ENCODE results near the gene GARIN1A.

DNA sequence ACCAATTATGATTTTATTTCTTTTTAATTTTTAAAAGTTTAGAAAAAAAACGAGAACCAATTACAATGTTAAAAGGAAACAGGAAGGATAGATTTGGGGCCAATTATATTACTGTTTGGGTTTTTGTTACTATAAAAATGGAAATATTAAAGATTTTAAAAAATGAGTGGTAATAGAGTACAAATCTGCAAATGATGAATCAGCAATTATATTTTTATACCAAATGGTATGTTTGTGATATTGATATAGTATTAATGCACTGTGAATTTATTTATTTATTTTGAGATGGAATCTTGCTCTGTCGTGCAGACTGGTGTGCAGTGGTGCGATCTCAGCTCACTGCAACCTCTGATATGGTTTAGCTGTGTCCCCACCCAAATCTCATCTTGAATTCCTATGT, 11.5 kb upstream of the GARIN1A start:
- TF ChIP-seq, protein P1, sequence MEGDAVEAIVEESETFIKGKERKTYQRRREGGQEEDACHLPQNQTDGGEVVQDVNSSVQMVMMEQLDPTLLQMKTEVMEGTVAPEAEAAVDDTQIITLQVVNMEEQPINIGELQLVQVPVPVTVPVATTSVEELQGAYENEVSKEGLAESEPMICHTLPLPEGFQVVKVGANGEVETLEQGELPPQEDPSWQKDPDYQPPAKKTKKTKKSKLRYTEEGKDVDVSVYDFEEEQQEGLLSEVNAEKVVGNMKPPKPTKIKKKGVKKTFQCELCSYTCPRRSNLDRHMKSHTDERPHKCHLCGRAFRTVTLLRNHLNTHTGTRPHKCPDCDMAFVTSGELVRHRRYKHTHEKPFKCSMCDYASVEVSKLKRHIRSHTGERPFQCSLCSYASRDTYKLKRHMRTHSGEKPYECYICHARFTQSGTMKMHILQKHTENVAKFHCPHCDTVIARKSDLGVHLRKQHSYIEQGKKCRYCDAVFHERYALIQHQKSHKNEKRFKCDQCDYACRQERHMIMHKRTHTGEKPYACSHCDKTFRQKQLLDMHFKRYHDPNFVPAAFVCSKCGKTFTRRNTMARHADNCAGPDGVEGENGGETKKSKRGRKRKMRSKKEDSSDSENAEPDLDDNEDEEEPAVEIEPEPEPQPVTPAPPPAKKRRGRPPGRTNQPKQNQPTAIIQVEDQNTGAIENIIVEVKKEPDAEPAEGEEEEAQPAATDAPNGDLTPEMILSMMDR (IDR thresholded peaks at IDR 0.05), result no peak
- TF ChIP-seq POLR2A (IDR thresholded peaks at IDR 0.05) (no peak), EP300 (IDR thresholded peaks at IDR 0.05) (no peak)
